Activated CD4-positive, alpha-beta T cell treated with anti-CD3 and anti-CD28 coated beads, Interleukin-2, amount 50 U/mL, for 4 hours (primary cell): ENCODE results near the gene FANK1.

Experiments
- DNase-seq, 2 experiments: peaks; one replicate each; pipeline ENCODE4 v3.0.0-alpha.2; 2020

Gene FANK1

GRCh38 chr10:125992254-125992653, 95.9 kb downstream of the FANK1 start:
- DNase-seq: no peak

- no peak for DNase-seq
Observed at GRCh38 chr10:125994601-125995000, 98.2 kb downstream of the FANK1 start.

- DNase-seq: no peak
Observed at GRCh38 chr10:125995726-125996304, 99.5 kb downstream of the FANK1 start.

- DNase-seq: no peak
Observed at GRCh38 chr10:125997586-125997985, 101.2 kb downstream of the FANK1 start.

DNA sequence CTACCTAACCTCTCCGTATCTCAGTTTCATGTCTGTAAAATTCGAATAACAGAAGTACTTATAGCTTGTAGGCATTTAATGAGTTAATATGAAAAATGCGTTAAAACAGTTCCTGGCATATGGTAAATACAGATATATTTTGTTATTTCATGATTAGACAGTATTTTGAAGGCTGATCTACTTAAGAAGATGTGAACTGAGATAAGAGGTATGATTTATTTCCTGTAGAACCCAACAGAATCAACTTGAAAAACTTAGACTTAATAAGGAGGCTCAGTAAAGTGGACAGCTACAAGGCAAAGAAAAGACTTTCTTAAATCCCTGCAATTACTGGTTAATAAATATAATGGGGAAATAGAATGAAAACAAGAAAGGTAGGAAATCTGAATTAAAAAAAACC, 103.3 kb downstream of the FANK1 start:
- DNase-seq: no peak

DNA sequence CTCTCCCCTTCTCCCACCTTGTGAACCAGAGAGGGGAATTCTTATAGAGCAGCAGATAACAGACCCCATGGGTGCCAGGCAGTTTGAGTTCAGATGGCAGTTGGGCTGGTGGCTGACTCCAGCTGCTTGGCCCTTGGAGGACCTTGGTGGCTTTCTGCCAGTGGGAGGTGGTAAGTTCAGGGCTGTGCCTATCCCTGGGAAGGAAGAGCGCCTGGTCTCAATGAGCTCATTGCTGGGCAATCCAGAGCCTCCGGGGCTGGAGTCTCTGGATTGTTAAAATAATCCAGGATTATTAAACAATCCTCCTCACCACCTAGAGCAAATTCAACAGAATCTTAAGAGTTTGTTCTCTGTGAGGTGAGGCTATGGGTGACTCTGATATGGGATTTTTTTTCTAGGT, 105.2 kb downstream of the FANK1 start:
- no peak for DNase-seq

- DNase-seq: no peak
Observed at GRCh38 chr10:126004752-126005151, 108.4 kb downstream of the FANK1 start.

- DNase-seq: no peak
Observed at GRCh38 chr10:126006264-126006663, 109.9 kb downstream of the FANK1 start.

DNA sequence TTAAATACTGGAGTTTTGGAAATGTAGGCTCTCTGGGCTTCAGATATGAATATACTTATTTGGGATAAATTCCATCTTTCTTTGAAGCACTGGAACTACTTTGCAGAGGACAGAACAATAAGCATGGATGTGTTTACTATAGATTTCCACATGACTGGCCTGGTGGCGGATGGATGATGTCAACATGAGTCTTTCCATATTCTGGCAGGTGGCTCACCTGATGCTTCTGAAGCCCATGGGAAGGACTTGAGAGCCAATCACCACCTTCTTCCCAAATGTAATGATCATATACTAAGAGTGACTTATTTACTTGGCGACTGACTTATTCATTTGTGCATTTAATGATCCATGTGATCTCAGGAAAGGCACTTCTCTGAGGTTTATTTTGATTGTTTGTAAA, 110.5 kb downstream of the FANK1 start:
- no peak for DNase-seq

GRCh38 chr10:126009650-126010049, 113.3 kb downstream of the FANK1 start:
- no peak for DNase-seq

GRCh38 chr10:126011995-126012394, 115.6 kb downstream of the FANK1 start:
- no peak for DNase-seq

GRCh38 chr10:126012485-126012884, 116.1 kb downstream of the FANK1 start:
- DNase-seq: no peak

DNA sequence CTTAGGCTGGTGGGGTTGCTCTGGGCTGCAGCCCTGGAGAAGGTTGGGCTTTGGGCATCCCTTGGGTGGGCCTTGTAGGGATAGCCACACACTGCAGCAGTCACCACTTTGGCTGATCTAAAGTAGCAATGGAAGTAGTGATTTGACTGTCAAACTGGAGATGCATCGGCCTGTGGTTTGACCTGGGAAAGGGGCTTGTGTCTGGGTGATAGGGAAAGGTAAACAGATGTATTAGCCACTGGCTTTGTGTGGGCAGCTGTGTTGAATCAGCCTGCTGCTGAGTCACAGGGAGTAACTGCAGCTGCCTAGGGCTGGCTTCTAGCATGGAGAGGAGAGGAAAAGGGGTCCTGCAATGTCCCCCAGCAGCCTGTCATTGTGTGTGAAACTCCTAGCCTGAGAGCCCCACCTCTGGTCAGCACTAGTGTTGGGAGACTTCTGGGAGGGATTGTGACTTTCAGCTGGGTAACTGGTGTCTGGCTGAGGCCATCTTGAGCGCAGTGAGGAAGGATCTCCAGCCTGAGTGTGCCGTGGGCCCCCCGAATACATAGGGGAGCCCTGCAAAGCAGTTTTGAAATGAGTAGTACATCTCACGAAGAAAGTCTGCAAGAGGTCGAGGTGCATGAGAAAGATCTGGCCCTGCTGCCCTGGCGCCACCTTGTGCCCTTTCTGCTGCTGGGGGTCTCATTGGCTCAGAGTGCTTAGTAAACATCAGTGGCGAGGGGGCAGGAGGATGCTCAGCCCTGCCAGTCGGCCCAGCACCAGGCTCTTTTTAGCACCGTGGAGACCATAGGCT, 117.3 kb downstream of the FANK1 start:
- DNase-seq: no peak

DNA sequence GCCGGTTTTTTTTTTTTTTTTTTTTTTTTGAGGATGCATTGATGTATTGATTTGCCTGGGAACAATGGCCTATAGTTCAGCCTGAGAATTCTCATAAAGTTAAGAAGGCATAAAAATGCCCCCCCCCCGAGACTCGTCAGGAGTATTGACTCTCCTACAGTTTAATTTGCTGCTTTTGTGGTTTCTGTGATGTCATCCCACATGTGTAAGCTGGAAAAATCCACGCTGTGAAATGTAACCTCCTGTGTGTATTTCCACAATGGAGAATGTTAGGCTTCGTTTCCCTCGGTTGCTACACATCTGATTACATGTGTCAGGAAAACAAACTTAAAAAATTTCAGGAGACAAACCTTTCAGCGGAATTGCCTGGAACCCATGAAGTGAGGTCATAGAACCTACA, 117.9 kb downstream of the FANK1 start:
- no peak for DNase-seq

GRCh38 chr10:126015413-126015812, 119.0 kb downstream of the FANK1 start:
- DNase-seq: no peak

GRCh38 chr10:126016156-126016805, 119.9 kb downstream of the FANK1 start:
- DNase-seq: no peak

- no peak for DNase-seq
Observed at GRCh38 chr10:126016882-126017281, 120.5 kb downstream of the FANK1 start.

GRCh38 chr10:126017961-126018560, 121.7 kb downstream of the FANK1 start:
- DNase-seq: no peak

DNA sequence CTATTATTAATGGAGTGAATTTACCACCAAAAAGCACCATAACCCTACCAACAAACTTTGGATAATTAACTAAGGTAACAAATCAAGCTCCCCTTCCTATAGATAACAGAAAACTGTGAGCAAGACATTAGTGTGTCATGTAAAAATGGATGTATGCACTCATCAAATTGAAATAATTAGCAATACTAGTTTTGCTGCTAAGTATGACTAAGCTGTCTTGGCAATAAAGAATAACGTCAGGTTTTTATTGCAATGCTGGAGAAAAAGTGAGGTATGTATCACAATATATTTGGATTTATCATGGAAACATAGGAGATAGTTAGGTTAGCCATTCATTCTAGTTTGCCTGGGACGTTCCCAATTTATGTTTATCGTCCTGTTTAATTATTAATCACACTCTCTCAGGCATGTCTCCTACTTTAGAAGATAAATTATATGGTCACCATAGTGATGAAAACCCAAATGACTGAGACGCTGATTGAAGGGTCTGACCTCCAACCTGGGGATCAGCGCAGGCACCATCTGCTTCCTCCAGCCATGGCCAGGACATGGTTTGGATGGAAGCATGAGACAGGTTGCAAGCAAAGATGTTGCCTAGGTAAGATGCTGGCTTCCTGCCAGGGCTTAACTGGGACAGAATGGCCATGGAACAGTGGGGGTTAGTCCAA, 125.6 kb downstream of the FANK1 start:
- no peak for DNase-seq

GRCh38 chr10:126022841-126023240, 126.5 kb downstream of the FANK1 start:
- DNase-seq: no peak

- no peak for DNase-seq
Observed at GRCh38 chr10:126027692-126028091, 131.3 kb downstream of the FANK1 start.

- no peak for DNase-seq
Observed at GRCh38 chr10:126029999-126030398, 133.6 kb downstream of the FANK1 start.

DNA sequence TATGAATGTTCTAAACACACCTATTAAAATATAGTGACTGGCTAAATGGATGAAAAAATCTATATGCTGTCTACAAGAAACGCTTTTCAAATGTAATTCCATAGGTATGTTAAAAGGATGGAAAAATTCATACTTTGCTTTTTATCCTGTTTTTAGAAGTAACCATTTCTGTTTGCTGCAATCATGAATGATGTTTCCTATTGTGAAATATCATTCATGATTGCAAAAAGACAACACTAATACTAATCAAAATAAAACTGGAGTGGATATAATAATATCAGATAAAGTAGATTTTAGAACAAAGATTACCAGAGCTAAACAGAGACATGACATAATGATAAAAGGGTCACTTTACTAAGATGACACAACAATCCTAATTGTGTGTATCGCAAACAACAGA, 138.2 kb downstream of the FANK1 start:
- no peak for DNase-seq
